Measurements from ENCODE around the gene KRT85. TPM values are rescaled to one million over a fixed set of nuclear protein-coding genes. Genes with fewer than 3 reads are reported as not detected.

The KRT85 gene
- total RNA-seq, 2 donors from 2014 or later, result not detected

GRCh38 chr12:52371716-52372115 lies 4.4 kb upstream of the KRT85 start:
- H3K27me3 ChIP-seq (ENCODE audit: control insufficient read depth, insufficient read depth, low read length, poor library complexity, severe bottlenecking), result peaks cover 31% of the 10 kb centered on the region
- Mint-ChIP-seq H3K4me3 (no peak overlapping the region), H3K9me3 (no peaks in the 10 kb centered on the region), H3K27me3 (ENCODE audit: insufficient read depth) (peaks cover 23% of the 10 kb centered on the region), H3K36me3 (ENCODE audit: low read depth) (no peaks in the 10 kb centered on the region), H3K4me1 (no peaks in the 10 kb centered on the region), H3K27ac (no peak overlapping the region)
- 87 to 100% methylated on average over 1 to 3 of the region's 3 CpGs for WGBS, 2 experiments (ENCODE audit: insufficient coverage in 1 of 2, insufficient read length in 1 of 2)
- no peaks in the 10 kb centered on the region for H3K4me1 ChIP-seq (ENCODE audit: control insufficient read depth, insufficient read depth, low read length)
- no peak overlapping the region for H3K27ac ChIP-seq (ENCODE audit: low read depth, low read length)
- DNase-seq, result no peak
- H3K4me3 ChIP-seq (ENCODE audit: low read length), result no peak overlapping the region
- peaks cover 10% of the 10 kb centered on the region for H3K9me3 ChIP-seq (ENCODE audit: control insufficient read depth, low read length)
- H3K36me3 ChIP-seq (ENCODE audit: control insufficient read depth, insufficient read depth, low read length), result no peaks in the 10 kb centered on the region
- TF ChIP-seq, protein P1, sequence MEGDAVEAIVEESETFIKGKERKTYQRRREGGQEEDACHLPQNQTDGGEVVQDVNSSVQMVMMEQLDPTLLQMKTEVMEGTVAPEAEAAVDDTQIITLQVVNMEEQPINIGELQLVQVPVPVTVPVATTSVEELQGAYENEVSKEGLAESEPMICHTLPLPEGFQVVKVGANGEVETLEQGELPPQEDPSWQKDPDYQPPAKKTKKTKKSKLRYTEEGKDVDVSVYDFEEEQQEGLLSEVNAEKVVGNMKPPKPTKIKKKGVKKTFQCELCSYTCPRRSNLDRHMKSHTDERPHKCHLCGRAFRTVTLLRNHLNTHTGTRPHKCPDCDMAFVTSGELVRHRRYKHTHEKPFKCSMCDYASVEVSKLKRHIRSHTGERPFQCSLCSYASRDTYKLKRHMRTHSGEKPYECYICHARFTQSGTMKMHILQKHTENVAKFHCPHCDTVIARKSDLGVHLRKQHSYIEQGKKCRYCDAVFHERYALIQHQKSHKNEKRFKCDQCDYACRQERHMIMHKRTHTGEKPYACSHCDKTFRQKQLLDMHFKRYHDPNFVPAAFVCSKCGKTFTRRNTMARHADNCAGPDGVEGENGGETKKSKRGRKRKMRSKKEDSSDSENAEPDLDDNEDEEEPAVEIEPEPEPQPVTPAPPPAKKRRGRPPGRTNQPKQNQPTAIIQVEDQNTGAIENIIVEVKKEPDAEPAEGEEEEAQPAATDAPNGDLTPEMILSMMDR (conservative IDR thresholded peaks at IDR 0.05), result no peak
- H3K9ac ChIP-seq (ENCODE audit: extremely low read depth, low read length, poor library complexity, severe bottlenecking), result no peak overlapping the region

GRCh38 chr12:52370926-52371608 lies 3.8 kb upstream of the KRT85 start:
- WGBS, 2 experiments (ENCODE audit: insufficient coverage in 1 of 2, insufficient read length in 1 of 2), result 77 to 87% methylated on average over 7 to 12 of the region's 12 CpGs
- no peaks in the 10 kb centered on the region for H3K4me1 ChIP-seq (ENCODE audit: control insufficient read depth, insufficient read depth, low read length)
- DNase-seq, result no peak
- Mint-ChIP-seq H3K27ac (no peak overlapping the region), H3K36me3 (ENCODE audit: low read depth) (no peaks in the 10 kb centered on the region), H3K4me3 (no peak overlapping the region), H3K27me3 (ENCODE audit: insufficient read depth) (peaks cover 20% of the 10 kb centered on the region), H3K9me3 (no peaks in the 10 kb centered on the region), H3K4me1 (no peaks in the 10 kb centered on the region)
- no peaks in the 10 kb centered on the region for H3K36me3 ChIP-seq (ENCODE audit: control insufficient read depth, insufficient read depth, low read length)
- H3K27ac ChIP-seq (ENCODE audit: low read depth, low read length), result no peak overlapping the region
- peaks cover 30% of the 10 kb centered on the region for H3K27me3 ChIP-seq (ENCODE audit: control insufficient read depth, insufficient read depth, low read length, poor library complexity, severe bottlenecking)
- peaks cover 10% of the 10 kb centered on the region for H3K9me3 ChIP-seq (ENCODE audit: control insufficient read depth, low read length)
- H3K9ac ChIP-seq (ENCODE audit: extremely low read depth, low read length, poor library complexity, severe bottlenecking), result no peak overlapping the region
- H3K4me3 ChIP-seq (ENCODE audit: low read length), result no peak overlapping the region
- TF ChIP-seq, protein P1 (conservative IDR thresholded peaks at IDR 0.05), result no peak

DNA sequence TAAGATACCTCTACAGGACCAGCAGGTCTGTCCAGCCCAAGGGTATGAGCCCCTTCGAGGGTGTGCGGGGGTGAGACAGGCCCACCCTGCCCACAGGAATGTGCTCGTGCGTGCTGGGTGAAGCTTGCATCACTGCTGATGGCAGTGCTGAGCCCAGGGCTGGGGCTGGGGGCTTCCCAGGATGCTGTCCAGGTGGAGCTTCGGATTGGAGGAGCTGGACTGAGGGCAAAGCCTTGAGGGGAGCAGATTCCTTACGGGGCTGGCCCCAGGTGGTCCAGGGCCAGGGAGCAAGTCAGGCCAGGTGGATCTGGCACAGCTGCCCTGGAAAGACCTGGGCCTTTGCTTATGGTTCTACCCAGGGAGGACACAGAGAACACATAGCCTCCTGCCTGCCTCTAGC lies 2.5 kb upstream of the KRT85 start:
- Mint-ChIP-seq H3K27me3 (ENCODE audit: insufficient read depth) (peaks cover 18% of the 10 kb centered on the region), H3K9me3 (no peaks in the 10 kb centered on the region), H3K36me3 (ENCODE audit: low read depth) (no peaks in the 10 kb centered on the region), H3K27ac (no peak overlapping the region), H3K4me1 (no peaks in the 10 kb centered on the region), H3K4me3 (no peak overlapping the region)
- DNase-seq, result no peak
- 67 to 85% methylated on average over 1 to 6 of the region's 6 CpGs for WGBS, 2 experiments (ENCODE audit: insufficient coverage in 1 of 2, insufficient read length in 1 of 2)
- TF ChIP-seq, protein P1 (conservative IDR thresholded peaks at IDR 0.05), result no peak
- H3K9me3 ChIP-seq (ENCODE audit: control insufficient read depth, low read length), result peaks cover 10% of the 10 kb centered on the region
- no peaks in the 10 kb centered on the region for H3K4me1 ChIP-seq (ENCODE audit: control insufficient read depth, insufficient read depth, low read length)
- no peaks in the 10 kb centered on the region for H3K36me3 ChIP-seq (ENCODE audit: control insufficient read depth, insufficient read depth, low read length)
- H3K27ac ChIP-seq (ENCODE audit: low read depth, low read length), result no peak overlapping the region
- no peak overlapping the region for H3K4me3 ChIP-seq (ENCODE audit: low read length)
- H3K9ac ChIP-seq (ENCODE audit: extremely low read depth, low read length, poor library complexity, severe bottlenecking), result no peak overlapping the region
- peaks cover 25% of the 10 kb centered on the region for H3K27me3 ChIP-seq (ENCODE audit: control insufficient read depth, insufficient read depth, low read length, poor library complexity, severe bottlenecking)
